ENCODE results near the gene CEP70.

DNA sequence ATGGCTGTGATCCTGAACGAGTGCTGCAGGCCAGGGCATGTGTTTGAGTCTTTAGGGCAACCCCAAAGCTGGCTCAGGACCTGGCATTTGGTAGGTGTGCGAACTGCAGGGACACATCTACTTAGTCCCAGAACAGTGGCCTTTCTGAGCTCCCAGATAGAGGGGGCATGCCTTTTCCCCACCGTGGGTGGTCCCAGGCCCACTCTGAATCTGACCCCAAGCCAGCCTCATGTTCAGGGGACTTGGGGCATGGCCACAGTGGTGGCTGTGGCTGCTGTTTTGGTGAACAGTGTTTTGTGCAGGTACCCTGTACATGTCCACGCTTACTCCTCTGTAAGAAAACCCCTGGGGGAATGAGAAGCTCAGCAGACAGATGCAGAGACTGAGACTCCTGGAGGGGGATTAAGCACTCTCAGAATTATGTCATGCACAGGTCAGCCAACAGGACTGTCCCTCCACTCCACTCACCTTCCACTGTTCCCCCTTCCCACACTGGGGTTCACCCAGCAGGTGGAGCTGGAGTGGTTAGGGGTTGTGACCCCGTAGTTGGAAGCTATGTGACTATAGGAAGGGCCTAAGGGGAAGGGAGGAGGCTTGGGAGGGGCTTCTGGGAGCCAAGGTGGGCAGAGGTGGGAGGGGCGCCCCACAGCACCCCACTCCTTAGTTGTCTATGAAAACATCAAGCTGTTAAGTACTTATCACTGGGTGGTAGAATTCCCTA lies 143.2 kb downstream of the CEP70 start:
- TF ChIP-seq, protein P1, sequence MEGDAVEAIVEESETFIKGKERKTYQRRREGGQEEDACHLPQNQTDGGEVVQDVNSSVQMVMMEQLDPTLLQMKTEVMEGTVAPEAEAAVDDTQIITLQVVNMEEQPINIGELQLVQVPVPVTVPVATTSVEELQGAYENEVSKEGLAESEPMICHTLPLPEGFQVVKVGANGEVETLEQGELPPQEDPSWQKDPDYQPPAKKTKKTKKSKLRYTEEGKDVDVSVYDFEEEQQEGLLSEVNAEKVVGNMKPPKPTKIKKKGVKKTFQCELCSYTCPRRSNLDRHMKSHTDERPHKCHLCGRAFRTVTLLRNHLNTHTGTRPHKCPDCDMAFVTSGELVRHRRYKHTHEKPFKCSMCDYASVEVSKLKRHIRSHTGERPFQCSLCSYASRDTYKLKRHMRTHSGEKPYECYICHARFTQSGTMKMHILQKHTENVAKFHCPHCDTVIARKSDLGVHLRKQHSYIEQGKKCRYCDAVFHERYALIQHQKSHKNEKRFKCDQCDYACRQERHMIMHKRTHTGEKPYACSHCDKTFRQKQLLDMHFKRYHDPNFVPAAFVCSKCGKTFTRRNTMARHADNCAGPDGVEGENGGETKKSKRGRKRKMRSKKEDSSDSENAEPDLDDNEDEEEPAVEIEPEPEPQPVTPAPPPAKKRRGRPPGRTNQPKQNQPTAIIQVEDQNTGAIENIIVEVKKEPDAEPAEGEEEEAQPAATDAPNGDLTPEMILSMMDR (IDR thresholded peaks at IDR 0.05; ENCODE audit: low read depth, low read length) = no peak
- TF ChIP-seq POLR2A (IDR thresholded peaks at IDR 0.05; ENCODE audit: extremely low read depth, insufficient read length) (no peak), MYC (IDR thresholded peaks at IDR 0.05; ENCODE audit: low read depth, low read length) (no peak)
